ENCODE measurements around the gene KL.

Gene KL

DNA sequence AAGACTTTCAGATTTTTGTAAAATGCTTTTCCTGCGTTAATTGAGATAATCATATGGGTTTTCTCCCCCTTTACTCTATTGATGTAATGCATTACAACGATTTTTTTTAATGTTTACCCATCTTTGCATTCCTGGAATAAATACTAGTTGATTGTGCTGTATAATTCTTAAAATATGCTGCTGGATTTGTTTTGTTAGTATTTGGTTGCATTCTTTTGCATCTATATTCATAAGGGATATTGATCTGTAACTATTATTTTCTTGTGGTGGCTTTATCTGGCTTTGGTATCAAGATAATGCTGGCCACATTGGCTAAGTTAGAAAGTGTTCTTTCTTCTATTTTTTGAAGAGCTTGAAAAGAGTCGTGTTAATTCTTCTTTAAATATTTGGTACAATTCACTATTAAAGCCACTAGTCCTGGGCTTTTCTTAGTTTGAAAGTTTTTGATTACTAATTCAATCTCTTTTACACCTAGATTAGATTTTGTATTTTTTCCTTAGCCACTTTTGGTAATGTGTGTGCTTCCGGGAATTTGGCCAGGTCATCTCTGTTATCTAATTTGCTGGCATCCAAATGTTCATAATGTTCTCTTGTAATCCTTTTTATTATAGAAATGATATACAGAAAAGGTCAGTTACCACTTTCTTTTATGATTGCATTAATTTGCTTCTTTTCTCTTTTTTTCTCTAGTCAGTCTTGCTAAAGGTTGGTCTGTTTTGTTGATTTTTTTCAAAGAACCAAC is 29.8 kb downstream of the KL start:
- no peak for DNase-seq

DNA sequence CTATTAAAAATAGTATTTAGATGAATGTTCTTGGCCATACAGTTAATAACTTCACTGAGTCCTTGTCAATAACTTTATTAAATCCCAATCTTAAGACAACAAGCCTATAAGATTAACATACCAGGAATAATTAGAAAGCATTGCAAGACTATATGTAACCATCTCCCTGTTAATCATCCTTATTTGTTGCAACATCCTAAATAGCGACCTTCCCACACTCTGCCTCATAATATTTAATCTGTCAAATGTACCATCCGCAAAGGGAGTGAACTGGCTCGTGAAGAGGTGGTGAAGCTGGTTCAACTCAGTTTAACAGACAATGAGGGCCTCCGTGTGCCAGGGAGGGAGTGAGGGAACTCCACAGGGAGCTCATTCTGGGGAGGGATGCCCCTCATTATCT is 33.9 kb downstream of the KL start:
- no peak for DNase-seq

GRCh38 chr13:33051632-33052031 is 35.4 kb downstream of the KL start:
- no peak for DNase-seq

- no peak for DNase-seq
These were observed 36.5 kb downstream of the KL start for GRCh38 chr13:33052506-33053280.

DNA sequence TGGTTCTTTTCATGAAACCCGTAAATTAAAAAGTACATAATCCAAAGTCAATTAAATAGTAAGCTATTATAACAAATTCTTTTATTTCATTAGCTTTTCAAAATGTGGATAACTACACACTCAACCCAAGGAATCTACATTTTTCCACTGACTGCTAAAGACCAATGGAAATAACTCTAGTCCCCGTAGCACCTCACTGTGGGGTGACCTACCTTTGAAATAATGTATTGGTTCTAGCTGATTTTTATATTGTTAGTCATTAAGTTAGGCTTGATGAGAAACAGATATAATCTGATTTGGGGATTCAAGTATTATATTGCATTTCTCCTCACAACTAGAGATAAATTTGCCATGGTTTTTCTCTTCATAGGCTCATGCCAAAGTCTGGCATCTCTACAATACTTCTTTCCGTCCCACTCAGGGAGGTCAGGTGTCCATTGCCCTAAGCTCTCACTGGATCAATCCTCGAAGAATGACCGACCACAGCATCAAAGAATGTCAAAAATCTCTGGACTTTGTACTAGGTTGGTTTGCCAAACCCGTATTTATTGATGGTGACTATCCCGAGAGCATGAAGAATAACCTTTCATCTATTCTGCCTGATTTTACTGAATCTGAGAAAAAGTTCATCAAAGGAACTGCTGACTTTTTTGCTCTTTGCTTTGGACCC is 37.3 kb downstream of the KL start:
- no peak for DNase-seq

DNA sequence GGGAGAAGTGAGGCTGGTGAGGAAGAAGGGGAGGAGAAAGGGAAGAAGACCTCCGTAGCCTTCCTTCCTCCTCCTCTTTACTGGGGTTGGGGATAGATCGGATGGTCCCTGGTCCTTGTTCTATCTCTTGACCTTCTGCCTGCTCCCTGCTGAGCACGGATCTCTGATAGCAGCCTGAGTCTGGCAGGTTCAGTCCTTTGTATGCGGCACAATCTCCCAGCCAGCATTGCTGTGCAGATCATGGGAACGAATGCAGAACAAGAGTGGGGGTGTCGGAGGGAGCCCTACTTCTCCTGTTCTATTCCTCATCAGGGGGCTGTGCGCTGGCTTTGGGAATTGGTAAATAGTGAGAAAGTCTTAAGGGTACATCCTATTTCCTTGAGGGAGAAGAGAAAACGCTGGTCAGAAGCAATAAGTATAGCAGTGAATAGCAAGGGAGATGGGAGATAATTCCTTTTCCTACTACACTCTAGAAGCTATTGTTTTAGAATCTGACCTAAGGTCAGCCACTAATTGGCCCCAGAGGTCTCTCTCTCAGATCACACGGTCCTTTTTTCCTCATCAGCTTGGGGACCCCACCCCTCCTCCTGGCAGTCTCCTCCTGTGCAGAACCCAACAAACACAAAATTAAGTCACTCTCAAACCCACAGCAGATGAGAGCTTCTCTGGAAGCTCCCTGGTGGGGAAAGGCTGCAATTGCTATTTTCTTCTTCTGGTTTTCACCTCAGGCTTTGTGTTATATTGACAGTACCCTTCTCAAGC is 41.0 kb downstream of the KL start:
- DNase-seq: no peak

DNA sequence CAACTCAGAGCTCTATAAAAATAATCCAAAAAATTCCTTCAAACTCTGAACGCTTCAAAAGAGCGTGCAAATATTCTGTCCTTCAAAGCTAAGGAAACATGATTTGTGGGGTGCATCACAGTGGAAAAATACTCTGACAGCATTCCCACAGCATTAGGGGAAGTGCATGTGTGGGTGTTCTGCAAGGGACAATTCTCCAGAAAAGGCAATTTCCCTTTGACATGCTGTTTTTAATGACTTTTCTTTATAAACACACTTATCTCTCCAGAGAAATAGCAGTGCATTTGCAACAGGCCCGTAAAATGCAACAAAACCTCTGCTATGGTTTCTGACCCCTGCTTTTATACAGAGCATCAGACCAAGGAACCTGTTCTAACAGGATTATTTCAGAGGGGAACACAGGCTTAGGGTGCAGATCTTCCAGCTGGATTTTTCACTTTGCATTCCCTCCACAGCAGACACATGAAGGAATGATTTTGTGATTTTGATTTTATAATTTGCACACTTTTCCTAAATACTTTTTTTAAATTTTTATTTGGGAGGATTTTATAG is 42.6 kb downstream of the KL start:
- DNase-seq: no peak

DNA sequence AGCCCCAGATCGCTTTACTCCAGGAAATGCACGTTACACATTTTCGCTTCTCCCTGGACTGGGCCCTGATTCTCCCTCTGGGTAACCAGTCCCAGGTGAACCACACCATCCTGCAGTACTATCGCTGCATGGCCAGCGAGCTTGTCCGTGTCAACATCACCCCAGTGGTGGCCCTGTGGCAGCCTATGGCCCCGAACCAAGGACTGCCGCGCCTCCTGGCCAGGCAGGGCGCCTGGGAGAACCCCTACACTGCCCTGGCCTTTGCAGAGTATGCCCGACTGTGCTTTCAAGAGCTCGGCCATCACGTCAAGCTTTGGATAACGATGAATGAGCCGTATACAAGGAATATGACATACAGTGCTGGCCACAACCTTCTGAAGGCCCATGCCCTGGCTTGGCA is 44.6 kb downstream of the KL start:
- no peak for DNase-seq

- DNase-seq: no peak
These were observed 50.1 kb downstream of the KL start for GRCh38 chr13:33066329-33066728.

DNA sequence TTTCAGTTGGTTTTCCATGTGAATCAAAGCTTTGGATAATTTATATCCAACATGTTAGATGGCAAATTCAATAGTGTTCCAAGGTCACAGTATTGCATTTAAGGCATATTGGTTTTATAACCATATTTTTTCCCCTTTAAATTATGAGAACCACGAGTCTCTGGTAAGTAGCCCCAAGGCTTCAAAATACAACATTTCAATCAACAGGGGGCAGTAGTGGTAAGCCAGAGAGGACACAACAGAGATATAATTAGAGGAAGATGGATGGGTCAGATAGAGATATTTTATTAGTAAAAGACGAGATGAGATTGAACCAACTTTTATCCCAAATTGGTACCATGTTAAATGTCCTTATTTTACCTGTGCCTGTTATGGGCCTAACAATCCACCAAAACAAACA is 53.1 kb downstream of the KL start:
- DNase-seq: no peak

DNA sequence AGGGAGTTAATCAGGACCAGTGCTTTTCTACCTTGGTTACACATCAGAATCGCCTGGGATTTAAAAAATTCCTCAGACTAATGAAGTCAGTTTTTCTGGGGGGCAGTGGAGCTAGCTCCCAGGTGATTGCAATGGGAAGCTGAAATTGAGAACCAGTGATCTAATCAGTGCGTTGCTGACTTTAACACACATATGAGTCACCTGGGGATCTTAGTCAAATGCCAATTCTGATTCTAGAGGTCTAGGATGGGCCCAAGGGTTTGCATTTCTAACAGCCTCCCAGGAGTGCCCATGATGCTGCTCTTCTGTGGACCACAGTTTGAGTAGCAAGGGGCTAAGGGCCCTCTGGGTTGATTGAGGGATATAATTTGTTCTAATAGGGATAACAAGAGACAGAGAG is 54.5 kb downstream of the KL start:
- no peak for DNase-seq

- no peak for DNase-seq
These were observed 56.1 kb downstream of the KL start for GRCh38 chr13:33072282-33072681.

GRCh38 chr13:33072759-33073158 is 56.5 kb downstream of the KL start:
- no peak for DNase-seq

DNA sequence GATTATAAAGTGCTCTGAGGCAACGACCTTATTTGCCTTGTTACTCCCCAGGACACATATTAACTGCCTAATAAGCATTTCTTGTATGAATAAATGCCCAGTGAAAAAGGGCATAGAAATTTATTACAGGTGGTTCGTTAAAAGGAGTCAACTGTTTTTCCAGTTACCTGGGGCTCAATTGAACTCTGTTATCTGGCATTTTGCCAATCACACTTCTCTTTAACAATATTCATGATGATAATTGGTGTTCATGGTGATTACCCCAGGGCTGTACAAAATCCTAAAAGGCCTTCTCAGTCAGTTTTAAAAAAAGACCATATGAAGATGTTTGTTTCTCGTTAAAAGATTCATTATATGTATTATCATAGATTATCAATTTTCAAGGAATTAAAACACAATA is 57.1 kb downstream of the KL start:
- DNase-seq: no peak

GRCh38 chr13:33076001-33076992 is 60.1 kb downstream of the KL start:
- DNase-seq: no peak

DNA sequence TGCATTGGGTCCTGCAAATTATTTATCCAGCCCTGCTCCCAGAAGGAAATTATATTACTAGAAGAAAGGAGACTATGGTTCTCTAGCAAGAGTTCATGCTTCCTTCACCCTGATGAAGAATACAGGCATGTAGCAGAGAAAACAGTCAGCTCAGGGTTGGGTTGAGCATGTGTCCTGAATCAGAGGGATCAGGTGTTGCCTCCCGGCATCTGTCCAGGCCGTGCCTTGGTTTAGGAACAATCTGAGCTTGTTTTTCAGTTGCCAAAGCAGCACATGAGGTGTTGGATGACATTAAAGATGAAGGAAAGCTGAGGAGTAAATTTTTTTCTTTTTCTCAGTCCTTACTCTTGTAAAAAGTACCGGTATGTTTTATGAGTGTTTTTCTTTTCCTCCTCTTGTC is 62.0 kb downstream of the KL start:
- no peak for DNase-seq

- no peak for DNase-seq
These were observed 63.7 kb downstream of the KL start for GRCh38 chr13:33079960-33080359.

GRCh38 chr13:33080972-33081590 is 64.9 kb downstream of the KL start:
- DNase-seq: no peak

- DNase-seq: no peak
These were observed 65.4 kb downstream of the KL start for GRCh38 chr13:33081666-33082065.

DNA sequence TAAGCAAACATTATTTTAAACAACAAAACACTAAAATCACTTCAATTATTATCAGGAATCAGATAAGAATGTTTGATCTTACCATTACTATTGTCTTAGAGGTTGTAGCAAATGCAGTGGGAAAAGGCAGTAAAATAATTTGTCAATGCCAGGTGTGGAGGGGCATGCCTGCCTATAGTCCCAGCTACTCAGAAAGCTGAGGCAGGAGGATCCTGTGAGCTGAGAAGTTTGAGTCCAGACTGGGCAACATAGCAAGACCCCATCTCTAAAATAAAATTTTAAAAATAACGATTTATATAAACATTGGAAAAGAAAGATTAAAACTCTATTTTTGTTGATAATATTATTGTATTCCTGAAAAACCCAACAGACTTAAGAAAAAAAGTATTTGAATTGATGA is 66.8 kb downstream of the KL start:
- DNase-seq: no peak

- no peak for DNase-seq
These were observed 70.9 kb downstream of the KL start for GRCh38 chr13:33087091-33087490.

All from CD4-positive, alpha-beta T cell treated with Interleukin-12 subunit alpha and Interleukin-12 subunit beta, for 1 hour (primary cell).